Osteoblast (primary cell): ENCODE data around the gene MOB3C. TPM values are rescaled to one million over a fixed set of nuclear protein-coding genes. Genes with fewer than 3 reads are reported as not detected.

ENCODE experiments used
- DNase-seq: peaks from one replicate; pipeline ENCODE4 v3.0.0; 2011; ENCODE audit warnings: low spot score, mixed read lengths; ENCODE audit not compliant: insufficient read length; ENCODE audit errors: missing footprints
- H2AFZ ChIP-seq: 2 replicates; pipeline ENCODE4 v1.6.0; 2011; ENCODE audit warnings: mild to moderate bottlenecking, low read length
- H3K27ac ChIP-seq: 2 replicates; pipeline ENCODE4 v1.5.1; 2011; ENCODE audit warnings: mild to moderate bottlenecking, low read depth, low read length, moderate library complexity
- H3K27me3 ChIP-seq: 2 replicates; pipeline ENCODE4 v1.6.0; 2012; ENCODE audit warnings: mild to moderate bottlenecking, control low read depth, inconsistent platforms, low read length, moderate library complexity; ENCODE audit not compliant: insufficient read depth
- H3K36me3 ChIP-seq: 2 replicates; pipeline ENCODE4 v1.5.1; 2011; ENCODE audit warnings: mild to moderate bottlenecking, low read length, control low read depth, moderate library complexity; ENCODE audit not compliant: insufficient read depth
- H3K4me1 ChIP-seq: 2 replicates; pipeline ENCODE4 v1.5.1; 2011; ENCODE audit warnings: mild to moderate bottlenecking, low read length, control low read depth, moderate library complexity; ENCODE audit not compliant: insufficient read depth
- H3K4me2 ChIP-seq: 2 replicates; pipeline ENCODE4 v1.6.0; 2011; ENCODE audit warnings: mild to moderate bottlenecking, low read length; ENCODE audit not compliant: insufficient read depth
- H3K4me3 ChIP-seq: fragments of 200-600 bp; sonication (generic); 3 replicates; pipeline ENCODE4 v1.5.1; 2012; ENCODE audit warnings: mild to moderate bottlenecking, low read length, inconsistent platforms; ENCODE audit not compliant: insufficient read depth
- H3K79me2 ChIP-seq: 2 replicates; pipeline ENCODE4 v1.6.0; 2012; ENCODE audit warnings: mild to moderate bottlenecking, low read length, control low read depth, inconsistent platforms; ENCODE audit not compliant: insufficient read depth
- H3K9me3 ChIP-seq: 2 replicates; pipeline ENCODE4 v1.5.1; 2011; ENCODE audit warnings: low read depth, low read length, control low read depth
- H4K20me1 ChIP-seq: 2 replicates; pipeline ENCODE4 v1.6.0; 2012; ENCODE audit warnings: mild to moderate bottlenecking, low read length, control low read depth; ENCODE audit not compliant: insufficient read depth
- total RNA-seq: library from RNA; depleted of rRNA; stranded (reverse); fragments of >200 nt; gene quantifications from 2 replicates; pipeline ENCODE4 v1.2.3, GENCODE V29; 2012
- TF ChIP-seq, protein P1 (sequence below): IDR thresholded peaks from 2 replicates; pipeline ENCODE4 v1.5.1; 2011; ENCODE audit warnings: mild to moderate bottlenecking, low read depth, low read length, moderate library complexity; ENCODE audit errors: extremely low read depth

MOB3C gene
- total RNA-seq, 1 donor = 8.7 TPM

DNA sequence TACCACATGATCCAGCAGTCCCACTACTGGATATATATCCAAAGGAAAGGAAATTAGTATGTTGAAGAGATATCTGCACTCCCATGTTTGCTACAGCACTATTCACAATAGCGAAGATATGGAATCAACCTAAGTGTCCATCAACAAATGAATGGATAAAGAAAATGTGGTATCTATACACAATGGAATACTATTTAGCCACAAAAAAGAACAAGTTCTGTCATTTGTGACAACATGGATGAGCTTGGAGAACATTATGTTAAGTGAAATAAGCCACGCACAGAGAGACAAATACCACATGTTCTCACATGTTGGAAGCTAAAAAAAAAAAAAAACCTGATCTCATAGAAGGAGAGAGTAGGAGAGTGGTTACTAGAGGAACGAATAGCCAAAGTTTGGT, 33.9 kb upstream of the MOB3C start:
- Histone ChIP-seq H3K79me2 (no peaks in the 10 kb centered on the region), H3K27me3 (no peaks in the 10 kb centered on the region), H3K36me3 (peaks cover 39% of the 10 kb centered on the region), H3K9me3 (no peaks in the 10 kb centered on the region), H3K4me2 (no peak overlapping the region), H3K4me3 (no peak overlapping the region), H2AFZ (no peak overlapping the region), H3K4me1 (peaks cover 7% of the 10 kb centered on the region), H4K20me1 (no peaks in the 10 kb centered on the region), H3K27ac (no peak overlapping the region)
- DNase-seq = no peak
- TF ChIP-seq, protein P1, sequence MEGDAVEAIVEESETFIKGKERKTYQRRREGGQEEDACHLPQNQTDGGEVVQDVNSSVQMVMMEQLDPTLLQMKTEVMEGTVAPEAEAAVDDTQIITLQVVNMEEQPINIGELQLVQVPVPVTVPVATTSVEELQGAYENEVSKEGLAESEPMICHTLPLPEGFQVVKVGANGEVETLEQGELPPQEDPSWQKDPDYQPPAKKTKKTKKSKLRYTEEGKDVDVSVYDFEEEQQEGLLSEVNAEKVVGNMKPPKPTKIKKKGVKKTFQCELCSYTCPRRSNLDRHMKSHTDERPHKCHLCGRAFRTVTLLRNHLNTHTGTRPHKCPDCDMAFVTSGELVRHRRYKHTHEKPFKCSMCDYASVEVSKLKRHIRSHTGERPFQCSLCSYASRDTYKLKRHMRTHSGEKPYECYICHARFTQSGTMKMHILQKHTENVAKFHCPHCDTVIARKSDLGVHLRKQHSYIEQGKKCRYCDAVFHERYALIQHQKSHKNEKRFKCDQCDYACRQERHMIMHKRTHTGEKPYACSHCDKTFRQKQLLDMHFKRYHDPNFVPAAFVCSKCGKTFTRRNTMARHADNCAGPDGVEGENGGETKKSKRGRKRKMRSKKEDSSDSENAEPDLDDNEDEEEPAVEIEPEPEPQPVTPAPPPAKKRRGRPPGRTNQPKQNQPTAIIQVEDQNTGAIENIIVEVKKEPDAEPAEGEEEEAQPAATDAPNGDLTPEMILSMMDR = no peak

DNA sequence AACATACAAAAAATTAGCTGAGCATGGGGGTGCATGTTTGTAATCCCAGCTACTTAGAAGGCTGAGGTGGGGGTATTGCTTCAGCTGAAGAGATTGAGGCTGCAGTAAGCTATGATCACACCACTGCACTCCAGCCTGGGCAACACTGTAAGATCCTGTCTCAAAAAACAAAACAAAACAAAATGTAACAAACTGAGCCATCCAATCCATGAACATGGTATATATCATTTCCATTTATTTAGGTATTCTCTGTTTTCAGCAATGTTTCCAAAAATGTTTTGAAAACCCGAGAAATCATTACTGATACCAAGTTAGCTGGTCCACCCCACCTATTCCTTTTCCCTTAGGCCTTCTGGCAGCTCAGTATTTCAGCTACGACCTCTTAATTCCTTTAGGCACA, 33.2 kb upstream of the MOB3C start:
- H3K9me3 ChIP-seq = no peaks in the 10 kb centered on the region
- no peak overlapping the region for H2AFZ ChIP-seq
- no peak for DNase-seq
- H3K4me1 ChIP-seq = peaks cover 7% of the 10 kb centered on the region
- peaks cover 34% of the 10 kb centered on the region for H3K36me3 ChIP-seq
- no peak overlapping the region for H3K4me3 ChIP-seq
- TF ChIP-seq, protein P1 = no peak
- H3K4me2 ChIP-seq = no peak overlapping the region
- no peak overlapping the region for H3K27ac ChIP-seq
- no peaks in the 10 kb centered on the region for H3K79me2 ChIP-seq
- H4K20me1 ChIP-seq = no peaks in the 10 kb centered on the region
- no peaks in the 10 kb centered on the region for H3K27me3 ChIP-seq

DNA sequence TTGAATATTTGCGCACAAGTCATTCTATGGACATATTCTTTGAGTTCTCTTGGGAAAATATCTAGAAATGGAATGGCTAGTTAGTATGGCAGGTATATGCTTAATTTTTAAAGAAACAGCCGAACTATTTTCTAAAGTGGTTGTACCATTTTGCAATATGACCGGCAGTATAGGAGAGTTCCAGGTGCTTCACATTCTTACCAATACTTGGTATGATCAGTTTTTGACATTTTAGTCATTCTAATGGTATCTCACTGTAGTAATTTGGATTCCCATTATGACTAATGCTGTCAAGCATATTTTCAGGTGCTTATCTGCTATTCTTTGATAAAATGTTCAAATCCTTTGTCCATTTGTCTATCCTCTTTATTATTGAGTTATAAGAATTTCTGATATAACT, 31.0 kb upstream of the MOB3C start:
- no peaks in the 10 kb centered on the region for H3K9me3 ChIP-seq
- DNase-seq = no peak
- no peak overlapping the region for H2AFZ ChIP-seq
- H3K27me3 ChIP-seq = no peaks in the 10 kb centered on the region
- no peaks in the 10 kb centered on the region for H4K20me1 ChIP-seq
- peaks cover 19% of the 10 kb centered on the region for H3K4me1 ChIP-seq
- H3K27ac ChIP-seq = no peak overlapping the region
- H3K4me2 ChIP-seq = no peak overlapping the region
- no peaks in the 10 kb centered on the region for H3K79me2 ChIP-seq
- H3K4me3 ChIP-seq = no peak overlapping the region
- peaks cover 33% of the 10 kb centered on the region for H3K36me3 ChIP-seq
- TF ChIP-seq, protein P1 = no peak

DNA sequence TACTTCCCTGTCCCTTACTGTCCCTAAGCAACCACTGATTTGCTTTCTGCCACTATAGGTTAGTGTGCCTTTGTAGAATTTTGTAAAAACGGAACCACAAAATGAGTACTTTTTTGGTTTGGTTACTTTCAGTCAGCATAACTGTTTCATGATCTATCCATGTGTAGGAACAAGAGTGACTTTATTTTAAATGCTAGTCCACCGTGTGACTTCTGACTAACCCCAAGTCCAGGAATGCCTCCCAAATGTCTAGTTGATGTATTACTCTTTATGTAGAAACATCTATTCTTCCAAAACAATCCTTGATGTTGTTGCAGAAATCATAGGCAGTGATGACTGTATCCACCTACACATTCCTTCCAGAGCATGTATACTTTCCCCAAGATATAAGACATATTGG, 30.2 kb upstream of the MOB3C start:
- Histone ChIP-seq H3K27ac (no peak overlapping the region), H3K36me3 (peaks cover 26% of the 10 kb centered on the region), H3K27me3 (no peaks in the 10 kb centered on the region), H4K20me1 (no peaks in the 10 kb centered on the region), H3K4me2 (no peak overlapping the region), H3K9me3 (no peaks in the 10 kb centered on the region), H2AFZ (no peak overlapping the region), H3K4me1 (peaks cover 19% of the 10 kb centered on the region), H3K79me2 (no peaks in the 10 kb centered on the region), H3K4me3 (no peak overlapping the region)
- TF ChIP-seq, protein P1 = no peak
- no peak for DNase-seq
